GM21619 (cell line): ENCODE measurements around the gene PTPRZ1.

Source experiments
- ATAC-seq: cut with Tn5 transposase; IDR thresholded peaks from one replicate; pipeline ENCODE4 v1.9.1; 2021; ENCODE audit not compliant: unreplicated experiment

PTPRZ1 gene

DNA sequence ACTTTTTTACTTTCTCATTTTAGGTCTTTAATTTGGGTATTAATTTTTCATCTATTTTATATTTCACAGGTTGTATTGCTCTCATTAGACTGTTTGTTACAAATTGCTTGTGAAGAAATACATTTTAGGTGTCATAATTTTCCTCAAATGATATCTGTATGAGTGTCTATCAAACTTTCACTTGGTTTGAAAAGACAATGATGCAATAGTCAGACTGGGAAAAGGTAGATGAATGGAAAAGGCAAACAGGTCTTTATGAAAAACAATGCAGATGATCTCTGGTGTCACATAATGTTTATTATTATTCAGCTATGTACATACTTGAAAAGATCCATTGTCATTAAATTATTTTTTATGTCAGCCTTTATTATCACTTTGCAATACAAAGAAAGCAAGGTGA lies 80.2 kb downstream of the PTPRZ1 start:
- no peak for ATAC-seq

DNA sequence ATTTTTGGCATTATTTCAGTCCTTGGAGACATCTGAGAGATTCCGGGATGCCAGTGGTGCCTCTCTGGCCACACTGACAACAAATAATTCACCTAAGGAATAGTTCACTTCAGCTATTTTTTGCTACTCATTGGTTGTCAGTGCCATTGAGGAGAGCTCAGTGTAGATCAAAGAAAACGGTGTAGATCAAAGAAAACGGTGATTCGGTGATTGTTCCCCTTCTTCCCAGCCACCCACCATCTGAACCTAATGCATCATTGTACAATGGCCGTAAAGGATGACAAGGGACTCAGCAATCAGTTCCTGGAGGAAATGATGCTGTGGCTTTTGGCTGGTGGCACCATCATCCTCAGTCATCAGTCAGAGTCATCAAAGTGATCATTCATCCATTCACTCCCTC lies 80.6 kb downstream of the PTPRZ1 start:
- ATAC-seq, result no peak

DNA sequence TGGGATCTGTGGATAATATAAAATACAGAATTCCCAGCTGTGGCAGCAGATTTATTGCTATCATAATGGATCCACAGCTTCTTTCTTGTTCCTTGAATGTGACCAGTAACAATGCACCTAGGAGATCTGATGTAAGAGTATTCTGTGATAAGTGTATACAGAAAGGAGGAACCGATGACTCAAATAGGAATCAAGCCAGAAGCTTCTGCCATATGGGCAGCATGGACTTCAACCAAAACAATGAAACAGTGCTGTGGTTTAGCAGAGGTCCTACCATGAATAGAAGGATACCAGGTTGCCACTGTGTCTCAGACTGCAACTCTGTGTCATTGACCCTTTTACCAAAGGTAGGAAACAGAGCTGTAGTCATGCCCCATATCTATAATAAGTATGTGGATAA lies 81.8 kb downstream of the PTPRZ1 start:
- no peak for ATAC-seq

DNA sequence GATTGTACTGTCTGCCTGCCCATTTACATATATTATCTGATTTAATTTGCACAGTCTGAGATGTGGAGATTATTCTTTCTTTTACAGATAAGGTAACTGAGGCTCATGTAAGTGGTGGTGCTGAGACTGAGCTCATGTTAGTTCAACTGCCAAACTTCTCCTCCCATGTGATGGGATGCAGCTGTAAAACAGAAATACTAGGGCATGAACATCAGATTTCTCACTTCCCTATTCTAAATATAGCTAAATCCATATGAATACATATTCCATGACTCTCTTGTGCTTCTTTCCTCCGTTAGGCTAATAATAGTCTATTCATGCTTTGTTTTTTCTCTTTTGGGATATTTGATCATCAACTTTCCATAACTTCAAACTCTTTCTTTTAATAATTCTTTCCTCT lies 84.7 kb downstream of the PTPRZ1 start:
- no peak for ATAC-seq

GRCh38 chr7:121960678-121961077 lies 87.7 kb downstream of the PTPRZ1 start:
- no peak for ATAC-seq

DNA sequence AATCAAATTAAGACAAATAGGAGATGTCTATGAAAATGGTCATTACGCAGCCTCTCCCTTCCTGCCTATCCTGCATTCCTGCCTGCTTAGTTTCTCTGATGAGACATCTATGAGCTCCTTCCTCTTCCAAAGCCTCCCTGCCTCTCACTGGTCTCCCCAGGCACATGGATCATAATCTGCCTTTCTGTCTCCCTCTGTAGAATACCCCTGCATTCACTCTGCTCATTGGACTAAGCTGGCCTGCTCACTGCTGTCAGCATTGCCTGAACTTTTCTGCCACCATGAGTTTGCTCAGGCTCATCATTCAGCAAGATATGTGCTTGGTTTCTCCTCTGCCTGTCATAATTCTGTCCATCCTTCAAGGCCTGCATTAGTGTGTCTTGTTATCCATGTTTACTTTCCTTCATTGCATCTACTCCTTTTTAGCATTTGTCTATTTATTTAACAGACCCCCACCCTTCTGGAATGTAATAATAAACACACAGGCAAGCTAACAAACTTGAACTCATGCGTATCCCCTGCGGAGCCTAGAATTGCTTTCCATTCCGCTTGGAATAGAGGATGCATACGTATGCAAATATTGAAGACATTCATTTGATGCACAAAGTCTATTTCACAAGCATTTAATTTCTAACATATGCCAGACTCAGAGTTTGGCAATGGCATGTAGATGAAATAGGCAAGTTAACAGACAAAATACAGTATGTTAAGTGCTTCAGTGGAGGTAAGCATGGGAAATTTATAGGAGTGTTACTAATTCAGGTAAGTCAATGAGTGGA lies 88.3 kb downstream of the PTPRZ1 start:
- no peak for ATAC-seq

GRCh38 chr7:121966276-121966934 lies 93.4 kb downstream of the PTPRZ1 start:
- no peak for ATAC-seq

DNA sequence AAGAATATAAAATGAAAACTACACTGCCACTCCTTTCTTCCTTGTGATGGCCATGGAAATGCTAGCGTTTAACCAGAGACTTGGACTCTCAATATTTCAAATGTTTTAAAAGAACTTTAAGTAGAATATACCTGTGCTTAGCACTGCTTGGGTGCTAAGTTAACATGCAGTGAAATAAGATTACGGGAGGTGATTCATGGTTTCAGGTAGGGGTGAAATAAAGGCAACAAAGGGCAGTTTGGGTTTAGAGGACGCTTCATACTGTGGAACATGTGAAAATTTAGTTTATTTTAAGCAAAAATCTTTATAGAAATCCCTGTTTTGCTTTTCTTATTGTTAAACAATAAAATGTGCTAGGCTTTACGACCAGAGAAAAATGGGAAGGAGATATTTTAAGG lies 94.0 kb downstream of the PTPRZ1 start:
- ATAC-seq, result no peak

DNA sequence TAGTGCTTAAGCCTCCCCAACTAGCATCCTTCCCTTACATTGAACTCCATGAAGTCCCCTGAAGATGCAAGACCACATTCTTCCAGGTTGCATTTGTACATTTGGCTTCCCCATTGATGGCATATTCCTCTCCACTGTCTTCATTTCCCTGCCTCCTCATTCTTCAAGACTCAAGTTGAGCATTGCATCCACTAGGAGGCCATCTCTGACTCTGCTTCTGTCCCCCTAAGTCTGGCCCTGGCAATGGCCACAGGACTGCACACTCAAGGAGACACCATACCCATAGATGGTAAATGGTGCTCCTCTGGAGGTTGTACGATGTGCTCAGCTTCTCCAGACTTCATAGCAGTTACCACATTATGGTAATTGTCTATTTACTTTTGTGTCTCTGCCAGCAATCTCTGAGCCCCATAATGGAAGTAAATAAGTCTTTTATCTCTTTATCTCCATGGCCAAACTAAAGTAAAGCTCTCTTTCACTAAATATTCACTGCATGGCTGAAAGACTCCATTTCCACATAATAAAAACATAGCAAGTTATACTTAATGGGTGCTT lies 112.6 kb downstream of the PTPRZ1 start:
- ATAC-seq, result no peak

- ATAC-seq, result no peak
These were observed 119.1 kb downstream of the PTPRZ1 start for GRCh38 chr7:121992068-121992467.

DNA sequence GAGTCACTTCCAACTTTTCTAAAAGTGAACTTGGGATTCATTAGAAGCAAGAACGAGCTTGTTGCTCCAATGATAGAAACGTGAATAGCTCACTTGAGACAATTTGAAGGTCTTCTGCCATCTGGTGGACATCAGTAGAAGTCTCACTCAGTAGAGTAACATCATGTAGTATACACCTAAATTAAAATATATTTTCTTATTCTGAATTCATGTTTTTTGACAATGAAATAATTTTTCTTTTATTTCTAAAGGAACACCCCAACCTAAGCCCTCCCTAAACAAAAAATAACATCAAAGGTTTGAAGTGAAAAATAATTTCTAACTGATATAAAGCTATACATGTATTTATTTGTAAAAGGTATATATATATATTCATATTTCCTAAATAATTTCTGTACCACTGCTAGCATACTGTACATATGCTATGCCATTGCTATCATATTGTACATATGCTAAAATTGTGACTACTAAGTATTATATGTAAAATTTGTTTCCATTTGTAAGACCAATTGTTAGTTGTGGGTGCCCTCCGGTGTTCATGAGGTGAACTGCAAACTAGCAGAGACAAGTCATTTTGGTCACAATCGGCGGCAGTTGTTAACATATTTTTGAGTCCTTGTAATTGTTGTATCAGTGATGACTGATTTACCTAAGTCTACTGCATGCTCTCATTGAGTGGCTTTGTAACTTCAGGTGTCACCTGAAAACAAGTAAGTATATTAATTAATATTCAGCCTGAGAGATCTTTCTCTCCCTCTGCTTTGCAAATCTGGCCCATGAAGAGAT lies 121.9 kb downstream of the PTPRZ1 start:
- ATAC-seq, result peak; percentile 96

- ATAC-seq, result no peak
These were observed 133.7 kb downstream of the PTPRZ1 start for GRCh38 chr7:122006687-122007086.

- ATAC-seq, result no peak
These were observed 137.2 kb downstream of the PTPRZ1 start for GRCh38 chr7:122010116-122010515.

GRCh38 chr7:122013065-122013464 lies 140.1 kb downstream of the PTPRZ1 start:
- ATAC-seq, result no peak

DNA sequence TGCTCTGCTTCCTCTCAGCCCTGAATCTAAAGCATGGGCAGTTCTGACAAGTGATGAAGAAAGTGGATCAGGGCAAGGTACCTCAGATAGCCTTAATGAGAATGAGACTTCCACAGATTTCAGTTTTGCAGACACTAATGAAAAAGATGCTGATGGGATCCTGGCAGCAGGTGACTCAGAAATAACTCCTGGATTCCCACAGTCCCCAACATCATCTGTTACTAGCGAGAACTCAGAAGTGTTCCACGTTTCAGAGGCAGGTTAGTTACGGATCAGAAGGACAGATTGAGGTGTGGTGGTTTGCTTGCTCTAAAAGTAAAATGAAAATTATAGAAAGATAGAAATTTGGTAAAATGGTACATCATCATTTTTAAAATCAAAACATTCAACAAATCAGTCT lies 140.7 kb downstream of the PTPRZ1 start:
- ATAC-seq, result no peak

DNA sequence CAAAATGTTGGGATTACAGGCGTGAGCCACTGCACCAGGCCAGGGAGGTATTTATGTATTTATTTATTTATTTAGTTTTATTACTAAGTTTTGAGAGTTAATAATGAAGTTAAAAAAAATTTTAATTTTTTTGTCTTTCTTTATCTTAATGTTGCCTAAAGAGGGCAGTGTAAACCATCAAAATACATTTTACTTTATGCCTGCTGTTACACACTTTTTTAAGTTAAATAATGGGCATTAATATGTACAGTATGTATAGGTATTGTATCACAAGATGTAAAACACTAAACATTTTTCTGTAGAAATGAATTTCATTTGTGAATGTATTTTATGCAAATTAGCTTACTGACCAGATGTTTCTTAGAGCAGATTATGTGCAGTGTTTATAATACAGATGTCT lies 141.7 kb downstream of the PTPRZ1 start:
- no peak for ATAC-seq

- ATAC-seq, result no peak
These were observed 145.1 kb downstream of the PTPRZ1 start for GRCh38 chr7:122018032-122018431.

- ATAC-seq, result no peak
These were observed 154.1 kb downstream of the PTPRZ1 start for GRCh38 chr7:122027058-122027457.

DNA sequence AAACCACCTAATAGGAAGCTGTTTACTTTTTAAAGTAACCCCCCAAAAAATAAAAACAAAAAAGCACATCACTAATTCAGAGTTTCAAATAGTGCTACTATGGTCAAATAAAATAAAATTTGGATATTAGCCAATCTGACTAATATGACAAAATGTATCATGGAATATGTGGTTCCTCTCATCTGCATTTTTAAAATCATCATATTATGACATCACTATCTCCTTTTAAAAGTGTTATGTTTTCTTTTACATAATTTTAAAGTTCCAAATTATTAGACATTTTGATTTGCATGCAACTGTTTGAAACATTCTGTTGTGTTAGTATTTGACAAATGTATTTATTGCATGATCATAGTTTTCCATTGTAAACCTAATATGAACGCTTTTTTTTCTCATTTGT lies 160.7 kb downstream of the PTPRZ1 start:
- no peak for ATAC-seq

DNA sequence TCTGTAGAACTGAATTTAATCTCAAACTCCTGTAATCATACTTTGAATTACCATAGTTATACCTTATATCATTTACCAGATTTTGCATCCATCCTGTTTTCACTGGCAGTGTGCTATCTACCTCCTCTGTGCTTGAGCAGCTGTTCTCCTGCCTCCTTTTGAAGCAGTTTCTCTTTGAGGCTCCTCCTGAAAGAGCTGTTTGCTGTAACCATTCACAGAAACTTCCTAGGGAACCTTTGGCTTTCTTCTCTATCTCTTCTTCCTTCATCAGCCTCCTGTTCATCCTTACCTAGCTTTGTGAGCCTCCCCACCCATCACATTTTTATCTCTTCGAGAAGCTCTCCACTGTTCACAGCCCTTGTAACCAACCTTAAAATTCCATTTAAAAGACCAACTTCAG lies 162.9 kb downstream of the PTPRZ1 start:
- no peak for ATAC-seq

GRCh38 chr7:122038134-122038533 lies 165.2 kb downstream of the PTPRZ1 start:
- ATAC-seq, result no peak

GRCh38 chr7:122038904-122039303 lies 165.9 kb downstream of the PTPRZ1 start:
- peak; percentile 45 for ATAC-seq
